GM23338 (cell line): ENCODE results near the gene SND1.

ENCODE experiments used
- CREB1 ChIP-seq: fragments of 250-450 bp; sonication (Bioruptor Pico); IDR thresholded peaks from 2 replicates; pipeline ENCODE4 v1.5.0; 2020; ENCODE audit warnings: low read depth, mild to moderate bottlenecking, moderate library complexity
- CTCF ChIP-seq, 2 experiments: fragments of 200-600 bp in 1 of 2; sonication (generic) in 1 of 2; conservative IDR thresholded peaks; 2 replicates each; pipeline versions ENCODE4 v1.5.1 to v1.6.1; 2016 to 2017; ENCODE audit warnings: antibody characterized with exemption in 2 of 2, low read depth in 2 of 2, mild to moderate bottlenecking in 2 of 2, moderate library complexity in 1 of 2
- EZH2 ChIP-seq: fragments of 200-600 bp; sonication (generic); IDR thresholded peaks from one replicate; pipeline ENCODE4 v1.8.0; 2017; ENCODE audit warnings: antibody characterized with exemption, mild to moderate bottlenecking, low read depth; ENCODE audit not compliant: unreplicated experiment
- EZH2phosphoT487 ChIP-seq: fragments of 200-600 bp; sonication (generic); IDR thresholded peaks from one replicate; pipeline ENCODE4 v1.8.1; 2018; ENCODE audit warnings: antibody characterized with exemption; ENCODE audit not compliant: unreplicated experiment
- JUNB ChIP-seq: IDR thresholded peaks from one replicate; pipeline ENCODE4 v1.6.1; 2016; ENCODE audit warnings: antibody characterized with exemption; ENCODE audit not compliant: unreplicated experiment
- NANOG ChIP-seq: IDR thresholded peaks from 2 replicates; pipeline ENCODE4 v1.6.1; 2016; ENCODE audit warnings: antibody characterized with exemption, borderline replicate concordance
- POLR2AphosphoS5 ChIP-seq: IDR thresholded peaks from 2 replicates; pipeline ENCODE4 v1.6.1; 2016; ENCODE audit warnings: antibody characterized with exemption, low read depth
- STAT1 ChIP-seq: IDR thresholded peaks from one replicate; pipeline ENCODE4 v1.6.1; 2016; ENCODE audit warnings: antibody characterized with exemption; ENCODE audit not compliant: unreplicated experiment
- ZNF114 ChIP-seq: fragments of 250-450 bp; sonication (Bioruptor Pico); IDR thresholded peaks from 2 replicates; pipeline ENCODE4 v1.5.0; 2020; ENCODE audit warnings: mild to moderate bottlenecking, moderate library complexity
- ZNF331 ChIP-seq: fragments of 250-450 bp; sonication (Bioruptor Pico); IDR thresholded peaks from 2 replicates; pipeline ENCODE4 v1.5.0; 2020; ENCODE audit warnings: low read depth, mild to moderate bottlenecking, moderate library complexity
- TF ChIP-seq, protein P1 (sequence below): IDR thresholded peaks from one replicate; pipeline ENCODE4 v1.6.1; 2018; ENCODE audit warnings: antibody characterized with exemption; ENCODE audit not compliant: unreplicated experiment
- TF ChIP-seq, protein P2 (sequence below): fragments of 250-450 bp; sonication (Bioruptor Pico); IDR thresholded peaks from 2 replicates; pipeline ENCODE4 v1.5.0; 2020; ENCODE audit warnings: mild to moderate bottlenecking, moderate library complexity

- TF ChIP-seq CTCF (conservative IDR thresholded peaks at IDR 0.05; ENCODE audit: low read depth in 2 of 2) (no peak), EZH2 (no peak), ZNF114 (CRISPR knock-in tag) (no peak), POLR2AphosphoS5 (no peak), ZNF331 (CRISPR knock-in tag) (no peak), CREB1 (no peak), EZH2phosphoT487 (no peak), JUNB (no peak), STAT1 (no peak), NANOG (no peak)
- TF ChIP-seq, protein P1, sequence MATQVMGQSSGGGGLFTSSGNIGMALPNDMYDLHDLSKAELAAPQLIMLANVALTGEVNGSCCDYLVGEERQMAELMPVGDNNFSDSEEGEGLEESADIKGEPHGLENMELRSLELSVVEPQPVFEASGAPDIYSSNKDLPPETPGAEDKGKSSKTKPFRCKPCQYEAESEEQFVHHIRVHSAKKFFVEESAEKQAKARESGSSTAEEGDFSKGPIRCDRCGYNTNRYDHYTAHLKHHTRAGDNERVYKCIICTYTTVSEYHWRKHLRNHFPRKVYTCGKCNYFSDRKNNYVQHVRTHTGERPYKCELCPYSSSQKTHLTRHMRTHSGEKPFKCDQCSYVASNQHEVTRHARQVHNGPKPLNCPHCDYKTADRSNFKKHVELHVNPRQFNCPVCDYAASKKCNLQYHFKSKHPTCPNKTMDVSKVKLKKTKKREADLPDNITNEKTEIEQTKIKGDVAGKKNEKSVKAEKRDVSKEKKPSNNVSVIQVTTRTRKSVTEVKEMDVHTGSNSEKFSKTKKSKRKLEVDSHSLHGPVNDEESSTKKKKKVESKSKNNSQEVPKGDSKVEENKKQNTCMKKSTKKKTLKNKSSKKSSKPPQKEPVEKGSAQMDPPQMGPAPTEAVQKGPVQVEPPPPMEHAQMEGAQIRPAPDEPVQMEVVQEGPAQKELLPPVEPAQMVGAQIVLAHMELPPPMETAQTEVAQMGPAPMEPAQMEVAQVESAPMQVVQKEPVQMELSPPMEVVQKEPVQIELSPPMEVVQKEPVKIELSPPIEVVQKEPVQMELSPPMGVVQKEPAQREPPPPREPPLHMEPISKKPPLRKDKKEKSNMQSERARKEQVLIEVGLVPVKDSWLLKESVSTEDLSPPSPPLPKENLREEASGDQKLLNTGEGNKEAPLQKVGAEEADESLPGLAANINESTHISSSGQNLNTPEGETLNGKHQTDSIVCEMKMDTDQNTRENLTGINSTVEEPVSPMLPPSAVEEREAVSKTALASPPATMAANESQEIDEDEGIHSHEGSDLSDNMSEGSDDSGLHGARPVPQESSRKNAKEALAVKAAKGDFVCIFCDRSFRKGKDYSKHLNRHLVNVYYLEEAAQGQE, result no peak
- TF ChIP-seq, protein P2, sequence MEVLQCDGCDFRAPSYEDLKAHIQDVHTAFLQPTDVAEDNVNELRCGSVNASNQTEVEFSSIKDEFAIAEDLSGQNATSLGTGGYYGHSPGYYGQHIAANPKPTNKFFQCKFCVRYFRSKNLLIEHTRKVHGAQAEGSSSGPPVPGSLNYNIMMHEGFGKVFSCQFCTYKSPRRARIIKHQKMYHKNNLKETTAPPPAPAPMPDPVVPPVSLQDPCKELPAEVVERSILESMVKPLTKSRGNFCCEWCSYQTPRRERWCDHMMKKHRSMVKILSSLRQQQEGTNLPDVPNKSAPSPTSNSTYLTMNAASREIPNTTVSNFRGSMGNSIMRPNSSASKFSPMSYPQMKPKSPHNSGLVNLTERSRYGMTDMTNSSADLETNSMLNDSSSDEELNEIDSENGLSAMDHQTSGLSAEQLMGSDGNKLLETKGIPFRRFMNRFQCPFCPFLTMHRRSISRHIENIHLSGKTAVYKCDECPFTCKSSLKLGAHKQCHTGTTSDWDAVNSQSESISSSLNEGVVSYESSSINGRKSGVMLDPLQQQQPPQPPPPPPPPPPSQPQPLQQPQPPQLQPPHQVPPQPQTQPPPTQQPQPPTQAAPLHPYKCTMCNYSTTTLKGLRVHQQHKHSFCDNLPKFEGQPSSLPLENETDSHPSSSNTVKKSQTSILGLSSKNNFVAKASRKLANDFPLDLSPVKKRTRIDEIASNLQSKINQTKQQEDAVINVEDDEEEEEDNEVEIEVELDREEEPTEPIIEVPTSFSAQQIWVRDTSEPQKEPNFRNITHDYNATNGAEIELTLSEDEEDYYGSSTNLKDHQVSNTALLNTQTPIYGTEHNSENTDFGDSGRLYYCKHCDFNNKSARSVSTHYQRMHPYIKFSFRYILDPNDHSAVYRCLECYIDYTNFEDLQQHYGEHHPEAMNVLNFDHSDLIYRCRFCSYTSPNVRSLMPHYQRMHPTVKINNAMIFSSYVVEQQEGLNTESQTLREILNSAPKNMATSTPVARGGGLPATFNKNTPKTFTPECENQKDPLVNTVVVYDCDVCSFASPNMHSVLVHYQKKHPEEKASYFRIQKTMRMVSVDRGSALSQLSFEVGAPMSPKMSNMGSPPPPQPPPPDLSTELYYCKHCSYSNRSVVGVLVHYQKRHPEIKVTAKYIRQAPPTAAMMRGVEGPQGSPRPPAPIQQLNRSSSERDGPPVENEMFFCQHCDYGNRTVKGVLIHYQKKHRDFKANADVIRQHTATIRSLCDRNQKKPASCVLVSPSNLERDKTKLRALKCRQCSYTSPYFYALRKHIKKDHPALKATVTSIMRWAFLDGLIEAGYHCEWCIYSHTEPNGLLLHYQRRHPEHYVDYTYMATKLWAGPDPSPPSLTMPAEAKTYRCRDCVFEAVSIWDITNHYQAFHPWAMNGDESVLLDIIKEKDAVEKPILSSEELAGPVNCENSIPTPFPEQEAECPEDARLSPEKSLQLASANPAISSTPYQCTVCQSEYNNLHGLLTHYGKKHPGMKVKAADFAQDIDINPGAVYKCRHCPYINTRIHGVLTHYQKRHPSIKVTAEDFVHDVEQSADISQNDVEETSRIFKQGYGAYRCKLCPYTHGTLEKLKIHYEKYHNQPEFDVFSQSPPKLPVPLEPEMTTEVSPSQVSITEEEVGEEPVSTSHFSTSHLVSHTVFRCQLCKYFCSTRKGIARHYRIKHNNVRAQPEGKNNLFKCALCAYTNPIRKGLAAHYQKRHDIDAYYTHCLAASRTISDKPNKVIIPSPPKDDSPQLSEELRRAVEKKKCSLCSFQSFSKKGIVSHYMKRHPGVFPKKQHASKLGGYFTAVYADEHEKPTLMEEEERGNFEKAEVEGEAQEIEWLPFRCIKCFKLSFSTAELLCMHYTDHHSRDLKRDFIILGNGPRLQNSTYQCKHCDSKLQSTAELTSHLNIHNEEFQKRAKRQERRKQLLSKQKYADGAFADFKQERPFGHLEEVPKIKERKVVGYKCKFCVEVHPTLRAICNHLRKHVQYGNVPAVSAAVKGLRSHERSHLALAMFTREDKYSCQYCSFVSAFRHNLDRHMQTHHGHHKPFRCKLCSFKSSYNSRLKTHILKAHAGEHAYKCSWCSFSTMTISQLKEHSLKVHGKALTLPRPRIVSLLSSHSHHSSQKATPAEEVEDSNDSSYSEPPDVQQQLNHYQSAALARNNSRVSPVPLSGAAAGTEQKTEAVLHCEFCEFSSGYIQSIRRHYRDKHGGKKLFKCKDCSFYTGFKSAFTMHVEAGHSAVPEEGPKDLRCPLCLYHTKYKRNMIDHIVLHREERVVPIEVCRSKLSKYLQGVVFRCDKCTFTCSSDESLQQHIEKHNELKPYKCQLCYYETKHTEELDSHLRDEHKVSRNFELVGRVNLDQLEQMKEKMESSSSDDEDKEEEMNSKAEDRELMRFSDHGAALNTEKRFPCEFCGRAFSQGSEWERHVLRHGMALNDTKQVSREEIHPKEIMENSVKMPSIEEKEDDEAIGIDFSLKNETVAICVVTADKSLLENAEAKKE, result no peak
These were observed 74.5 kb downstream of the SND1 start for GRCh38 chr7:127726476-127726875.
